K562 (cell line): ENCODE measurements around the gene CNTRL. TPM values are rescaled to one million over a fixed set of nuclear protein-coding genes. Genes with fewer than 3 reads are reported as not detected.

Source experiments
- ATAC-seq: fragments of 200-7000 bp; cut with Tn5 transposase; 3 replicates; pipeline ENCODE4 v1.9.1; 2020; ENCODE audit warnings: moderate library complexity
- BruUV-seq: library from RNA; stranded (reverse); fragments of 400-500 nt; replicated peaks from 2 replicates; lab custom pipeline; 2021; lab: Mats Ljungman, UMichigan
- CTCF ChIA-PET: fragments of 300-600 bp; formaldehyde crosslinking; extraction: SDS; loops from one replicate; lab custom pipeline; 2021; ENCODE audit warnings: low intra/inter-chr PET ratio; lab: Yijun Ruan, JAX
- POLR2A ChIA-PET: fragments of 300-600, 350-650 bp; sonication (Branson Sonifier 250); formaldehyde crosslinking; extraction: SDS; loops from one replicate; lab custom pipeline; 2021; ENCODE audit warnings: antibody characterized with exemption, inconsistent platforms; lab: Yijun Ruan, JAX
- DNase-seq, 4 experiments: peaks; one replicate each; pipeline versions ENCODE4 v3.0.0 to v3.0.0-alpha.2; 2011 to 2018; ENCODE audit warnings: low spot score in 3 of 4, mixed read lengths in 3 of 4; ENCODE audit errors: extremely low read depth in 1 of 4
- FAIRE-seq: peaks from 2 replicates; lab custom pipeline; 2011; peaks lifted over from hg19 to GRCh38; lab: Jason Lieb, UNC
- H2AFZ ChIP-seq: 2 replicates; pipeline ENCODE4 v1.6.0; 2011; ENCODE audit warnings: low read depth, low read length, control low read depth, inconsistent platforms
- H3K27ac ChIP-seq: fragments of 200-600 bp; 3 replicates; pipeline ENCODE4 v1.8.0; 2011; ENCODE audit warnings: low read depth, mild to moderate bottlenecking, control low read depth, inconsistent platforms, low read length, moderate library complexity, mixed read lengths; ENCODE audit errors: extremely low read depth
- H3K27me3 ChIP-seq, 2 experiments: fragments of 300-600 bp in 1 of 2; 2 replicates in 1 of 2; 3 replicates in 1 of 2; pipeline versions ENCODE4 v1.6.0 to v1.8.0; 2011; ENCODE audit warnings: inconsistent platforms in 2 of 2, low read length in 2 of 2, mild to moderate bottlenecking in 1 of 2, mixed read lengths in 1 of 2, moderate library complexity in 1 of 2; ENCODE audit not compliant: control insufficient read depth in 2 of 2, insufficient read depth in 2 of 2
- H3K36me3 ChIP-seq: fragments of 300-600 bp; 3 replicates; pipeline ENCODE4 v1.8.0; 2011; ENCODE audit warnings: mild to moderate bottlenecking, low read length, inconsistent platforms; ENCODE audit not compliant: control insufficient read depth, insufficient read depth
- H3K4me1 ChIP-seq, 2 experiments: fragments of 200-600 bp in 1 of 2; replicated peaks in 1 of 2; 2 replicates in 1 of 2; 3 replicates in 1 of 2; pipeline versions ENCODE4 v1.5.1 to v1.8.0; 2011; ENCODE audit warnings: inconsistent platforms in 2 of 2, low read length in 2 of 2, mild to moderate bottlenecking in 1 of 2, mixed read lengths in 1 of 2, moderate library complexity in 1 of 2; ENCODE audit not compliant: control insufficient read depth in 2 of 2, insufficient read depth in 2 of 2
- H3K4me2 ChIP-seq: 2 replicates; pipeline ENCODE4 v1.6.1; 2011; ENCODE audit warnings: low read length, control low read depth, inconsistent platforms, mixed read lengths; ENCODE audit not compliant: insufficient read depth
- H3K4me3 ChIP-seq: fragments of 200-600 bp; sonication (generic), shearing (Covaris generic); 2 replicates; pipeline ENCODE4 v1.5.1; 2016; ENCODE audit warnings: control low read depth, inconsistent platforms
- H3K79me2 ChIP-seq: fragments of 200-600 bp; 3 replicates; pipeline ENCODE4 v1.8.0; 2011; ENCODE audit warnings: low read length, inconsistent platforms; ENCODE audit not compliant: control insufficient read depth, insufficient read depth
- H3K9ac ChIP-seq, 2 experiments: 2 replicates each; pipeline versions ENCODE4 v1.6.0 to v1.6.1; 2011; ENCODE audit warnings: low read depth in 2 of 2, low read length in 2 of 2, control low read depth in 1 of 2, inconsistent platforms in 1 of 2, mild to moderate bottlenecking in 1 of 2, mixed read lengths in 1 of 2; ENCODE audit not compliant: insufficient read depth in 1 of 2
- H3K9me1 ChIP-seq: one replicate; pipeline ENCODE4 v1.6.0; 2011; ENCODE audit warnings: inconsistent platforms, mild to moderate bottlenecking, low read length, moderate library complexity; ENCODE audit not compliant: control insufficient read depth, insufficient read depth
- H3K9me3 ChIP-seq: replicated peaks from 2 replicates; pipeline ENCODE4 v1.5.1; 2011; ENCODE audit warnings: low read depth, low read length, inconsistent platforms; ENCODE audit not compliant: control insufficient read depth, insufficient read depth
- H4K20me1 ChIP-seq: replicated peaks from 2 replicates; pipeline ENCODE4 v1.6.1; 2011; ENCODE audit warnings: low read length, inconsistent platforms, mixed read lengths; ENCODE audit not compliant: control insufficient read depth, insufficient read depth
- ESRRA ChIP-seq: fragments of 450-650 bp; IDR thresholded peaks from 2 replicates; pipeline ENCODE4 v1.6.1; 2014; ENCODE audit warnings: low read depth, mild to moderate bottlenecking, moderate library complexity, borderline replicate concordance
- PBX2 ChIP-seq, 2 experiments: IDR thresholded peaks in 1 of 2; conservative IDR thresholded peaks in 1 of 2; 2 replicates each; pipeline ENCODE4 v1.6.1; 2016; ENCODE audit warnings: low read depth in 2 of 2, mild to moderate bottlenecking in 1 of 2, missing compliant biosample characterization in 1 of 2, missing genetic modification characterization in 1 of 2, moderate library complexity in 1 of 2
- PHF21A ChIP-seq: fragments of 450-650 bp; IDR thresholded peaks from 2 replicates; pipeline ENCODE4 v1.6.1; 2017; ENCODE audit warnings: low read depth, borderline replicate concordance
- RUNX1 ChIP-seq: sonication (generic); IDR thresholded peaks from 2 replicates; pipeline ENCODE4 v1.6.1; 2016; ENCODE audit warnings: antibody characterized with exemption, low read depth
- SAFB2 ChIP-seq: fragments of 200-400 bp; formaldehyde crosslinking; IDR thresholded peaks from 2 replicates; pipeline ENCODE4 v1.6.1; 2018; ENCODE audit warnings: borderline replicate concordance, low read length, low read depth, moderate library complexity; ENCODE audit not compliant: severe bottlenecking
- SRSF3 ChIP-seq: fragments of 200-400 bp; formaldehyde crosslinking; IDR thresholded peaks from 2 replicates; pipeline ENCODE4 v1.6.1; 2016; ENCODE audit warnings: mild to moderate bottlenecking, low read length, moderate library complexity; ENCODE audit not compliant: insufficient read depth
- ZBTB17 ChIP-seq: fragments of 450-650 bp; formaldehyde crosslinking; IDR thresholded peaks from 2 replicates; pipeline ENCODE4 v1.4.0; 2020; ENCODE audit warnings: mild to moderate bottlenecking
- WGBS: fragments of 100-300 bp; shearing (Covaris generic); methylation state at CpG from one replicate; pipeline ENCODE4 v1.1.6; 2016; ENCODE audit warnings: low coverage, mixed read lengths; ENCODE audit not compliant: insufficient coverage; ENCODE audit errors: missing lambda C conversion rate; 5-methylcytosine and 5-hydroxymethylcytosine counted together
- in situ Hi-C: fragments of 300-500 bp; cut with MboI; formaldehyde crosslinking; loops from 4 replicates; pipeline ENCODE4 v1.15.0; 2018; ENCODE audit warnings: inconsistent platforms, mixed read lengths
- intact Hi-C: fragments of 100-400 bp; cut with micrococcal nuclease; formaldehyde crosslinking; loops from 2 replicates; pipeline ENCODE4 v1.14.2; 2022
- polyA plus RNA-seq, 8 experiments: library from polyadenylated mRNA; depleted of rRNA in 4 of 8; stranded (reverse) in 5 of 8; unstranded in 3 of 8; fragments of >200 nt; fragmentation: Nextera tagmentation in 2 of 8; fragmentation: Illumina TruSeq in 1 of 8; extraction: Ambion mirVana in 2 of 8; extraction: Trizol in 1 of 8; gene quantifications; 2 replicates each; pipeline versions ENCODE4 v1.2.1 to v1.2.3, GENCODE V29; 2011 to 2014; ENCODE audit warnings: inconsistent platforms in 1 of 8, missing spikeins in 1 of 8
- total RNA-seq, 7 experiments: library from RNA; depleted of rRNA in 6 of 7; stranded (reverse); fragments of >200 nt in 6 of 7; fragmentation: Illumina TruSeq in 2 of 7; extraction: Trizol in 2 of 7; gene quantifications; 2 replicates each; pipeline versions ENCODE4 v1.2.1 to v1.2.3, GENCODE V29; 2011 to 2021; ENCODE audit warnings: low replicate concordance in 1 of 7
- TF ChIP-seq, protein P1 (sequence below): fragments of 200-600 bp; sonication (generic); IDR thresholded peaks from one replicate; pipeline ENCODE4 v1.6.1; 2012; ENCODE audit warnings: mild to moderate bottlenecking, low read depth, low read length, inconsistent platforms

CNTRL gene
- total and polyA plus RNA-seq, 9 of the 15 experiments (the other 6 are each of a cell fraction or from before 2014, with no cell fraction given), result 9.2 to 28.9 (median 20.5) TPM

GRCh38 chr9:121118266-121118665 lies 43.5 kb downstream of the CNTRL start:
- H3K9me1 ChIP-seq, result no peaks in the 10 kb centered on the region
- BruUV-seq, result no TSS peak
- H3K36me3 ChIP-seq, result peaks cover 4% of the 10 kb centered on the region; the same call in 1 of the 3 replicates
- H3K79me2 ChIP-seq, result peaks cover 9% of the 10 kb centered on the region
- no peak overlapping the region for H3K4me2 ChIP-seq
- H3K27ac ChIP-seq, result no peak overlapping the region
- no peaks in the 10 kb centered on the region for H3K27me3 ChIP-seq
- no peak overlapping the region for H3K4me3 ChIP-seq
- in situ Hi-C loops (no loop called here), intact Hi-C loops (no loop called here)
- no peaks in the 10 kb centered on the region for H4K20me1 ChIP-seq
- FAIRE-seq (no peak), ATAC-seq (no peak), DNase-seq (no peak)
- no peak overlapping the region for H2AFZ ChIP-seq
- H3K4me1 ChIP-seq, result peaks cover 0 to 5% of the 10 kb centered on the region in 2 experiments; a peak in 2 of 5 replicates
- WGBS, result 91% methylated on average over 2 of the region's 2 CpGs
- ChIA-PET POLR2A (interaction anchor here (0.9 kb wide), 1 partner anchor 13 kb away, joined by 3 read pairs; no protein-coding TSS in a partner anchor), CTCF (no interaction called here)
- H3K9ac ChIP-seq, result no peak overlapping the region
- H3K9me3 ChIP-seq, result no peaks in the 10 kb centered on the region
- TF ChIP-seq RUNX1, result no peak
- TF ChIP-seq PHF21A, result no peak
- no peak for TF ChIP-seq SAFB2
- no peak for TF ChIP-seq ZBTB17 (CRISPR knock-in tag)
- no peak for TF ChIP-seq ESRRA
- no peak for TF ChIP-seq SRSF3
- no peak for TF ChIP-seq PBX2 (CRISPR knock-in tag; IDR thresholded peaks at IDR 0.05; ENCODE audit: low read depth)
- no peak for TF ChIP-seq PBX2 (tag; conservative IDR thresholded peaks at IDR 0.05; ENCODE audit: low read depth)
- TF ChIP-seq, protein P1, sequence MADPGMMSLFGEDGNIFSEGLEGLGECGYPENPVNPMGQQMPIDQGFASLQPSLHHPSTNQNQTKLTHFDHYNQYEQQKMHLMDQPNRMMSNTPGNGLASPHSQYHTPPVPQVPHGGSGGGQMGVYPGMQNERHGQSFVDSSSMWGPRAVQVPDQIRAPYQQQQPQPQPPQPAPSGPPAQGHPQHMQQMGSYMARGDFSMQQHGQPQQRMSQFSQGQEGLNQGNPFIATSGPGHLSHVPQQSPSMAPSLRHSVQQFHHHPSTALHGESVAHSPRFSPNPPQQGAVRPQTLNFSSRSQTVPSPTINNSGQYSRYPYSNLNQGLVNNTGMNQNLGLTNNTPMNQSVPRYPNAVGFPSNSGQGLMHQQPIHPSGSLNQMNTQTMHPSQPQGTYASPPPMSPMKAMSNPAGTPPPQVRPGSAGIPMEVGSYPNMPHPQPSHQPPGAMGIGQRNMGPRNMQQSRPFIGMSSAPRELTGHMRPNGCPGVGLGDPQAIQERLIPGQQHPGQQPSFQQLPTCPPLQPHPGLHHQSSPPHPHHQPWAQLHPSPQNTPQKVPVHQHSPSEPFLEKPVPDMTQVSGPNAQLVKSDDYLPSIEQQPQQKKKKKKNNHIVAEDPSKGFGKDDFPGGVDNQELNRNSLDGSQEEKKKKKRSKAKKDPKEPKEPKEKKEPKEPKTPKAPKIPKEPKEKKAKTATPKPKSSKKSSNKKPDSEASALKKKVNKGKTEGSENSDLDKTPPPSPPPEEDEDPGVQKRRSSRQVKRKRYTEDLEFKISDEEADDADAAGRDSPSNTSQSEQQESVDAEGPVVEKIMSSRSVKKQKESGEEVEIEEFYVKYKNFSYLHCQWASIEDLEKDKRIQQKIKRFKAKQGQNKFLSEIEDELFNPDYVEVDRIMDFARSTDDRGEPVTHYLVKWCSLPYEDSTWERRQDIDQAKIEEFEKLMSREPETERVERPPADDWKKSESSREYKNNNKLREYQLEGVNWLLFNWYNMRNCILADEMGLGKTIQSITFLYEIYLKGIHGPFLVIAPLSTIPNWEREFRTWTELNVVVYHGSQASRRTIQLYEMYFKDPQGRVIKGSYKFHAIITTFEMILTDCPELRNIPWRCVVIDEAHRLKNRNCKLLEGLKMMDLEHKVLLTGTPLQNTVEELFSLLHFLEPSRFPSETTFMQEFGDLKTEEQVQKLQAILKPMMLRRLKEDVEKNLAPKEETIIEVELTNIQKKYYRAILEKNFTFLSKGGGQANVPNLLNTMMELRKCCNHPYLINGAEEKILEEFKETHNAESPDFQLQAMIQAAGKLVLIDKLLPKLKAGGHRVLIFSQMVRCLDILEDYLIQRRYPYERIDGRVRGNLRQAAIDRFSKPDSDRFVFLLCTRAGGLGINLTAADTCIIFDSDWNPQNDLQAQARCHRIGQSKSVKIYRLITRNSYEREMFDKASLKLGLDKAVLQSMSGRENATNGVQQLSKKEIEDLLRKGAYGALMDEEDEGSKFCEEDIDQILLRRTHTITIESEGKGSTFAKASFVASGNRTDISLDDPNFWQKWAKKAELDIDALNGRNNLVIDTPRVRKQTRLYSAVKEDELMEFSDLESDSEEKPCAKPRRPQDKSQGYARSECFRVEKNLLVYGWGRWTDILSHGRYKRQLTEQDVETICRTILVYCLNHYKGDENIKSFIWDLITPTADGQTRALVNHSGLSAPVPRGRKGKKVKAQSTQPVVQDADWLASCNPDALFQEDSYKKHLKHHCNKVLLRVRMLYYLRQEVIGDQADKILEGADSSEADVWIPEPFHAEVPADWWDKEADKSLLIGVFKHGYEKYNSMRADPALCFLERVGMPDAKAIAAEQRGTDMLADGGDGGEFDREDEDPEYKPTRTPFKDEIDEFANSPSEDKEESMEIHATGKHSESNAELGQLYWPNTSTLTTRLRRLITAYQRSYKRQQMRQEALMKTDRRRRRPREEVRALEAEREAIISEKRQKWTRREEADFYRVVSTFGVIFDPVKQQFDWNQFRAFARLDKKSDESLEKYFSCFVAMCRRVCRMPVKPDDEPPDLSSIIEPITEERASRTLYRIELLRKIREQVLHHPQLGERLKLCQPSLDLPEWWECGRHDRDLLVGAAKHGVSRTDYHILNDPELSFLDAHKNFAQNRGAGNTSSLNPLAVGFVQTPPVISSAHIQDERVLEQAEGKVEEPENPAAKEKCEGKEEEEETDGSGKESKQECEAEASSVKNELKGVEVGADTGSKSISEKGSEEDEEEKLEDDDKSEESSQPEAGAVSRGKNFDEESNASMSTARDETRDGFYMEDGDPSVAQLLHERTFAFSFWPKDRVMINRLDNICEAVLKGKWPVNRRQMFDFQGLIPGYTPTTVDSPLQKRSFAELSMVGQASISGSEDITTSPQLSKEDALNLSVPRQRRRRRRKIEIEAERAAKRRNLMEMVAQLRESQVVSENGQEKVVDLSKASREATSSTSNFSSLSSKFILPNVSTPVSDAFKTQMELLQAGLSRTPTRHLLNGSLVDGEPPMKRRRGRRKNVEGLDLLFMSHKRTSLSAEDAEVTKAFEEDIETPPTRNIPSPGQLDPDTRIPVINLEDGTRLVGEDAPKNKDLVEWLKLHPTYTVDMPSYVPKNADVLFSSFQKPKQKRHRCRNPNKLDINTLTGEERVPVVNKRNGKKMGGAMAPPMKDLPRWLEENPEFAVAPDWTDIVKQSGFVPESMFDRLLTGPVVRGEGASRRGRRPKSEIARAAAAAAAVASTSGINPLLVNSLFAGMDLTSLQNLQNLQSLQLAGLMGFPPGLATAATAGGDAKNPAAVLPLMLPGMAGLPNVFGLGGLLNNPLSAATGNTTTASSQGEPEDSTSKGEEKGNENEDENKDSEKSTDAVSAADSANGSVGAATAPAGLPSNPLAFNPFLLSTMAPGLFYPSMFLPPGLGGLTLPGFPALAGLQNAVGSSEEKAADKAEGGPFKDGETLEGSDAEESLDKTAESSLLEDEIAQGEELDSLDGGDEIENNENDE, result no peak
